Stimulated activated CD8-positive, alpha-beta memory T cell treated with anti-CD3 and anti-CD28 coated beads, Interleukin-15, amount 100 ng/mL, for 1 hour (primary cell): ENCODE measurements around the gene ZNF451.
A peak's percentile ranks its signal among the peaks of the same experiment; 100 is the strongest.

Source experiments
- DNase-seq: peaks from one replicate; pipeline ENCODE4 v3.0.0-alpha.2; 2020; ENCODE audit warnings: low read depth

Gene ZNF451

DNA sequence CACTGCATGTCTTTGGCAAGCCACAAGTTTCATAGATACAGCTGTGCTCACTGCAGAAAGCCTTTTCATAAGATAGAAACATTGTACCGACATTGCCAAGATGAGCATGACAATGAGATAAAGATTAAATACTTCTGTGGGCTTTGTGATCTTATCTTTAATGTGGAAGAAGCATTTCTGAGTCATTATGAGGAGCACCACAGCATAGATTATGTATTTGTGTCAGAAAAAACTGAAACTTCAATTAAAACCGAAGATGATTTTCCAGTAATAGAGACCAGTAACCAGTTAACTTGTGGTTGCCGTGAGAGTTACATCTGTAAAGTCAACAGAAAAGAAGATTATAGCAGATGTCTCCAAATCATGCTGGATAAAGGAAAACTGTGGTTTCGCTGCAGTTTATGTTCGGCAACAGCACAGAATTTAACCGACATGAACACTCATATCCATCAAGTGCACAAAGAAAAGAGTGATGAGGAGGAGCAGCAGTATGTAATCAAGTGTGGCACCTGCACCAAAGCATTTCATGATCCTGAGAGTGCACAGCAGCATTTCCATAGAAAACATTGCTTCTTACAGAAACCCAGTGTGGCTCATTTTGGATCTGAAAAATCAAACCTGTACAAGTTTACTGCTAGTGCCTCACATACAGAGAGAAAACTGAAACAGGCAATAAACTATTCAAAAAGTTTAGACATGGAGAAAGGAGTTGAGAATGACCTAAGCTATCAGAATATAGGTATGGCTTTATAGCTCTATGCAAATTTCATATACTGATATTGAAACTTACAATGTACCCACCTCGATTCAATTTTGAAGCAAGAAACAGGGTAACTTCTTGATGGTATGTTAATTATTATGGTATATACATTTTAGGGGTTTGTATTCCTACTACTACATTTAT, 58.2 kb downstream of the ZNF451 start:
- no peak for DNase-seq

DNA sequence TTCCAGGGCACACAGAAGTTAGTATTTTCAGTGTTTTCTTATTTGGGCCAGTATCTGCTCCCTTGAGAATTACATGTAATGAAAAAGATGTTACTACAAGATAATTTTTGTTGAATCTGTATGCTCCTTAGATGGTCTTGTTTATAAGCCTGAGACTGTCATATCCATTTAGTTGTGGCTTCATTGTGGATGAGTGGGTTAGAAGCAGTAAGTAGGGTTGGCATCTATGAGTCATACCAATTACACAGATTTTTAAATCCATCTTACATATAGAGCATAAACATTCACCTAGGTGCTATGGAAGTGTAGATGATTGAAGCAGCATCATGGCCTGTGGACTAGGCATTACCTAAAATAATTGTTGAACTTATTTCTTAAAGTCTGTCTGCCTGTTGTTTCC, 68.7 kb downstream of the ZNF451 start:
- no peak for DNase-seq

DNA sequence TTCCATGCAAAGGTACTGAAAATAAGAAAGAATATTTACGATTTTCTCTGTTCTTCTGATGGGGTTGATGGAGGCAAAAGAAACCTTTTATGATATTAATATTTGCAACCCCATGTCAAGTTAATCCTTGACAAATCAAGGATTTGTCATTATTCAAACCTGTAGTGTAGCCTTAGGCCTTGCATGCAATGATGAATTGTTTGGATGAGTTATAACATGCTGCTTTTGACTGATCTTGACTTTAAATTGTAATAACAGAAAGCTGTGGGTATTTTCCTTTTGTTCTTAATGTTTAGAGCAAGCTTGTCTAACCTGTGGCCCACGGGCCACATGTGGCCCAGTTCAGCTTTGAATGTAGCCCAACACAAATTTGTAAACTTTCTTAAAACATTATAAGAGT, 69.1 kb downstream of the ZNF451 start:
- DNase-seq = no peak

DNA sequence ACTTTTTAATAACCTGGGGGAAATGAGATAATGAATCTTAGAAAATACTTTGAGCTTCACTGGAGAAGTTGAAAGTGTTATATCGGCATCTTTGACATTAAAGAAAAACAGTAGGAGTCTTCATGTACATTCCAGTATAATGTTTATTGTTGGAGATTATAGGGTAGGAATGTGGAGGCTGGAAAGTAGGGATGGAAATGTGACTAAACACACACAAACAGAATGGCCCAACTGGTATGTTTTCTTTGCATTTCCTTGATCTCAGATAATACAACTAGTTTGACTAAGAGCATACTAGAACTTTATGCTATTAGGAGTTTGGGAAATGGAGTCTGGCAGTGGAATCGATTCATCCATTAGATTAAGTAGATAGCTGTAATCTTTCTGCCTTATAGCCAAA, 72.0 kb downstream of the ZNF451 start:
- no peak for DNase-seq

DNA sequence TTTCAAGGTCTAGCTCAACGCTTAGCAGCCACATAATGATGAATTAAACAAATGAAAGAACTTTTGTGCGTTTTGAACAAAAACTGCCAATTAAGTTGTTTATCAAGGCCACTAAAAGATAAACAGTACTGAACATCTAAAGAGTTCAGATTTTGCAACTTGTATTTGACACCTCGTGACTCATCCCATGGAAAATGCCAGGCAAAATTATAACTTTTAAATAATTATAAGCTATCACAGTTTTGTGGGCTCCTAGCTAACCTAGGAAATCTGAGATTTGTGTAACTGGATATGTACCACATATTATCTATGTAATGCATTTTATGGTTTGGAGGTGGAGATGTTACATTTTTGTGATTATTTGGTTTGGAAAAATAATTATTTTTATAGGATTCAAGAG, 72.5 kb downstream of the ZNF451 start:
- no peak for DNase-seq

DNA sequence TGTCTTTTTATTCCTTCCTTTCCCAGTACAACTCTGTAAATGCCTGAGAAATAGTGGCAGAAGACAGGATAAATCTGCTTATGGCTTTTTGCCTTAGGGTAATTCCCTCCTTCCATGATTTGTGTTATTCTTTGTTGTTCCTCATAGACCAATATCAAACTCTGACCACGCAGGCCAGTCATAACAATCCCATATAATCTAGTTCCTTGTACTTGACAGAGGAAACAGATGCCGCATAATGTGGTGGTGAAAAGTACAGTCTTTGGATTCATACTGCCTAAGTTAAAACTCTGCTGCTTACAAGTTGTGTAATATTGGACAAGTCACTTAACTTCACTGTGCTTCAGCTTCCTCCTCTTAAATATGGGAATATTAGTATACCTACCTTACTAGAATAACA, 74.0 kb downstream of the ZNF451 start:
- DNase-seq = no peak

DNA sequence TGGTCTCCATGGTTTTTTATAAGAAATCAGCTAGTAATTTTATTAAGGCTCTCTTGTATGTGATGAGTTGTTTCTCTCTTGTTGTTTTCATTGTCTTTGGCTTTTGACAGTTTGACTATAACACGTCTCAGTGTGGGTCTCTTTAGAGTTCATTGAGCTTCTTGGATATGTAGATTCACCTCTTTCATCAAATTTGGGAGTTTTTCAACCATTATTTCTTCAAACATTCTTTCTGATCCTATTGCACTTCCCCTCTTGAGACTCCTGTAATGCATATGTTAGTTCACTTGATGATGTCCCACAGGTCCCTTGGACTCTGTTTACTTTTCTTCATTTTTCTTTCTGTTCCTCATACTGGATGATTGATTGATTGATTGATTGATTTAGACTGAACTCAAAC, 75.1 kb downstream of the ZNF451 start:
- DNase-seq = no peak

DNA sequence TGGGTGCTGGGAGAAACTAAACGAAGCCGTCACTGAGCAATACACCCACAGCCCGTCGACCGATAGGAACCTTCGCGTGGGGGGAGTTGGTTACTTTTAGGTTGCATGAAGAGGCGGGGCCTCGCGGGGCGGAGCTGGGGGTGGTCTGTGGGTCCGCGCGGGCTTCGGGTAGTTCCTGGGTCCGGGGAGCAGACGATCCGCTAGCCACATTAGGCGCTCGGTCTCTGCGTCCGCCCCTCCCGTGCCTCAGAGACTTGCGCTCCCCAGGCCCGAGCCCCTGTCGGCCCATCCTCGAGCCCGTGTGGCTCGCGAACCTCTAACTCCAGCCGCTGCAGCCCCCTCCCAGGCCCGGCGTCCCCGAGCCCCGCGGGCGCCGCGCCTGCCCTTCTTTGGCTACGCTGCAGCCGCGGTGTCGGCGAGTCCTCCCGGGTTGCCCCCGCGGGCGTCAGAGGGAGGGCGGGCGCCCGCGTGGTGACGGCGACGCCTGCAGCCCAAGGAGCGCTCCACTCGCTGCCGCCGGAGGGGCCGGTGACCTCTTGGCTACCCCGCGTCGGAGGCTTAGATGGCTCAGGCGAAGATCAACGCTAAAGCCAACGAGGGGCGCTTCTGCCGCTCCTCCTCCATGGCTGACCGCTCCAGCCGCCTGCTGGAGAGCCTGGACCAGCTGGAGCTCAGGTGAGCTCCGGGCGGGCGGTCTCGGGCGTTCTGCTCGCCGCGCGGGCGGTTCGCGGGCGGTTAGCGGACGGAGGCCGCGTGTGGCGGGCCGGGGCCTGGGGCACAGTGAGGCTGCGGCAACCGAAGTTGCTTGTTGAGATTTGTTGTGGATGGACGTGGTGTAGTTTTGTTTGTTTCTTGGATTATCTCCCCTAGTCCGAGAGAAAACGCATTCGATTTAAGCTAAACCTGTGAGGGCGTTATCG, 82.4 kb downstream of the ZNF451 start, which contains the start of gene BAG2:
TSS of gene BAG2 (plus strand) at position 191 of the 920 bp plus-strand sequence. CDS start at position 563, 372 bp downstream.
- DNase-seq = peak; percentile 74

DNA sequence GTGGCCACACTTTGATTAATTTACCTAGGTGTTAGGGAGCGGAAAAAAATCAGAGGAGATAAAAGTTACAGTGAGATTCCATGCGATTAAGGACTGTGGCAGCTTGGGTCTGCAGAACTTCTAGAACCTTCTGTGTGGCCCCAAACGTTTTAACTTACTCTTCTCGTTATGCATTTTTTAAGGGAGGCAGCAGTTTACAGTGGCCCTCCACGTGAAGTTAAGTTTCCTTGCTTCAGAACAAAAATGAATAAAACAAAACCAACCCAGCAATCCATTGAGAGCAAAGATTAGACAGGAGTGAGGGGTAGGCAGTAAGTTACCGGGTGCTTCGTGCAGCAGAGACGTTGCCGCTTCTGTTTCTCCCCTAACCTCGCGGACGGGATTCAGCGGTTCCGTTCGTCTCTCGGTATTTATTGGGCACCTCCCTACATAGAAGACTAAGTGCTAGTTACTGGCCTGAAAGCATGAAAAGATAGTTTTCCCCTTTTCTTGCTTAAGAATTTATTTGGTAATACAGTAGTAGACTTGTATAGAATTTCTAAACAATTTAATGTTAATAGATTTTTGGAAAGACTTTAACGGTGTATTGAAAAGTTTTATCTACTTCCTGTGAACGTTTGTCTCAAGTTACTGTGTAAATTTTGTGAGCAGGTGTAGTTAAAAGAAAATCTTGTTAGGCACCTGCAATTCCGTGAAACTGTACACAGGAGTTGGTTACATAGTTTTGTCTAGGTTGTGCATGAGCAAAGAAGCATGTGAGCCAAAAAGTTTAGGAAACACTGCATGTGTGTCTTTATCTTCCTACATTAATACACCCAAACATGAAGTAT, 83.3 kb downstream of the ZNF451 start:
- no peak for DNase-seq

DNA sequence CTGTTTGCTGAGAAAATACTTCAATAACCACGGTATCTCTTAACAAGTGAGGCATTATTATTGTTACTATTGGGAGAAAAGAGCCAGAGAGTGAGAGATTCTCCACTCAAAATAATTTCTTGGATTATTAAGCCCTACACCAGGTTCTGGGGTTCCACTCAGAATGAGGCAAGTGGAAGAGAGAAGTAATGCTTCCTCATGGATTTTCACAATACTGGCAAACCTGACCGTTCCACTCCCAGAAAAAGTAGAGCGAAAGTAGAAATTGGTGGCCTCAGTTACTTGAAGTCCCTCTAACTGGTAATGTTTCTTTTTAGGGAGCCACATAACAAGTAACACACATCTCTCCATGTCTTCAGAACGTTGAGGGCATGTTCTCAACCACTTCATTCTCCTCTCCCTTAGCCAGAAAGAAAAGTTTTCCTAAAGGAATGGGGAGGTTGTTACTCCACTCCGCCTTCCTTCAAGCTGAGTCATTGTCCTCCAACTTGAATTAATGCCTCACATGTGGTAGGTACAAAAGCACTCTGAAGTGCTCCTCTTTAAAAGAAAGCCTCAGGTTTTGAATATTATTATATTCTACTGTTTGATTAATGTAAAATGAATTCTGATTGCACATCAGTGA, 84.0 kb downstream of the ZNF451 start:
- DNase-seq = no peak

DNA sequence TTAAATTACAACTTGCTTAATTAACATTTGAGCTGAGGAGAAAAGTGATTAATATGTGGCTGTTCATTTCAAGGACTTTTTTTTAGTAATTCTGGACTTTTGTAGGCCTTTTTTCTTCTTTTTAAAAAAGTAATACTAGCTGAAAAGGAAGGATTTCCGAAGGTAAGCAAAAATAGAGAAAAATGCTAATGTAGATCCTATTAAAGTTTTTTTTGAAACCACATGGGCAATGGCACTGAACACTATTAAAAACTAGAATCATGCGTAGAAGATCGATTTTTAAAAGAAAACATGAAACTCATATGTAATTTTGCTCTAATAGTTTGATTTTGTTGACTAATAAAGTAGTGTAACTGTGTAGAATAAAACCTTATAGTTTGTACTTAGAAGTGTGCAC, 84.5 kb downstream of the ZNF451 start:
- no peak for DNase-seq

DNA sequence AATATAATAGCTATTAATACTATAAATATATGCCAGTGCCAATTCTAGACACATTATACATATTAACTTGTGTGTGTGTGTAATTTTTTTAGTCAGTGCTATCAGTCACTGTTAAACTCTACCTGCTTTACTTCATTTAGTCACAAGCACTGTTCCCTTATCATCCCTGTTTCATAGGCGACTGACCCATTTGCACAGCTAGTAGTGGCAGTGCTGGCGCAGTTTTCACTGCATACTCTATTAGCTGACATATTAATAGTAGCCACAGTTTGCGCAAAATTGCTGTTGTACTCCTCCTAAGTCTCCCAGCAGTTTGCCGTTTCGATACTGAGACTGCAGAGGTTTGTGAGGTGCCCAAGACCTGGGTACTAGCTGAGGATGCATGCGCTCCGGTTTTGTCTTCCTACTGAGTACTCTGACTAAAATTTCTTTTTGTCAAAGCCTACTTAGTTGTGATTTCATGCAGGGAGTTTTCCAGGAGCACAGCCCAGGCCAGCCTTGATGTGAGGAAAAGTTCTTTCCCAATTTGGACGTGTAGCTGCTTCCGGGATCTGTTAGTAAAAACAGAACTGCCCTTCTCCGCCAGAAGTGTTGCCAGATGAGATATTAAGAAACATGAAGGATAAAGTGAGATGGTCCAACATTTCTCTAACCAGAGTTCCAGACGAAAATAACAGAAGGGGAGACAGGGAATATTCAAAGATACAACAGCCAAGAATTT, 87.7 kb downstream of the ZNF451 start:
- no peak for DNase-seq

DNA sequence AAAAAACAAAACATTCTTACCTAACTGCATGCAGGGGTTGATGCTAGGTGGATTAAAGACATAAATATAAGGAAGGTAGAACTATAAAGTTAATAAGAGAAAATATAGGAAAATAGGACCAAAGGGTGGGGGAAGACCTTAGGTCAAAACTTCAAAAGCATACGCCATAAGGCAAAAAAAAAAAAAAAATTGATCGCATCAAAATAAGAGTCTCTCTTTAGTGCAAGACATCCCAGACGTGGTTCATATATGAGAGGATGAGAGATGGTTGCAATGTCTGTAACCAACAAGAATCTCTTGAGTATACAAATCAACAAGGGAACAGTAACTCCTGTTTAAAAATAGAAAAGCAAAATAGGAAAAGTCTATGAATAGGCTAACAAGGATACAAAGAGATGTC, 90.6 kb downstream of the ZNF451 start:
- no peak for DNase-seq

DNA sequence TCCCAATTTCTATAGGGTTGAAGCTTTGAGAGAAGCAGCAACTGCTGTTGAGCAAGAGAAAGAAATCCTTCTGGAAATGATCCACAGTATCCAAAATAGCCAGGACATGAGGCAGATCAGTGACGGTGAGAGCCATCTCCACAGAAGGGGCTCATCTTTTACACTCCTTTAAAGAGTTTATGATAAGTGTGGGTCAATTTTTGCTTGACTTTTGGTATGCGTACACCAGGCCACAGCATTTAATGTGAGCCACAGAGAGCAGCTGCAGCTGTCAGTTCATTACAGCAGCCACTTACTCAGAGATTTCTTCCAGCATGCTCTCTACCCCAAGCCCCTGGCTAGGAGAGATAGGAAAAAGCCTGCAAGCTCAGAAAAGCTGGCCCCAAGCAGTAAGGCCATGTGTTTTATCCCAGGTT, 92.0 kb downstream of the ZNF451 start:
- no peak for DNase-seq

DNA sequence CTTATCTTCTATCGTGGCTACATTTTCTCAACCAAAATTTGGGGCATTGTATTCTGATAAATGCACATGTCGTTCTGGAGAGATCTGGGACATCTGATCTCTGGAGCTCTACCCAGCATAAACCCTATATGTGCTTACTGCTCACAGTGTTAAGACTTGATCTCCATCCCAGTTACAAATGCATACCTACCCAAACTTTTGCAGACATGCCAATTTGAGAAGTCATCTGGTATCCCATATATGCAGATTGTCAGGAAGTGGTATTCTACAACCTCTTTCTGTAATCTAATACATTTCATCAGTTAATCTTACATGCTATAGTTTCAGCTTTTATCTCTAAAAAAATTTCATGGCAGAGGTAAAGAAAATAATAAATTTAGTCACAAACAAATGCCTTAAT, 93.3 kb downstream of the ZNF451 start:
- no peak for DNase-seq

DNA sequence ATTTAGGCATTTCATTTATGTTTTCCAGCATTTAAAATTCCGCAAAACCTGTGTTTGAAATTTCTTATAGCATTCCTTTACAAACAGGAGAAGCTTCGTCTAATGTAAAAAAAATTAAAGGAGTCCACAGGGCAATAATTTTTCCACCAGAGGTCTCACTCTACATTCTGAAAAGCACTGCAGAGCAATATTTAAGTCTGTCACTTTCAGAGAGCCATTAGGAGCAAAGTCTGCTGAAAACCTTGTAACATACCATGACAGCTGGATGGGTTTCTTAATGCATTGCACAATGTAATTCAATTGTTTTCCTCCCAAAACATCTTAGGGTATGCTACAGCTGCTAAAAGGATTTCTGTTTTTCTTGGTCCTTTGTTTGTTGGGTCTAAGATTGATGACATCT, 100.2 kb downstream of the ZNF451 start:
- DNase-seq = no peak

DNA sequence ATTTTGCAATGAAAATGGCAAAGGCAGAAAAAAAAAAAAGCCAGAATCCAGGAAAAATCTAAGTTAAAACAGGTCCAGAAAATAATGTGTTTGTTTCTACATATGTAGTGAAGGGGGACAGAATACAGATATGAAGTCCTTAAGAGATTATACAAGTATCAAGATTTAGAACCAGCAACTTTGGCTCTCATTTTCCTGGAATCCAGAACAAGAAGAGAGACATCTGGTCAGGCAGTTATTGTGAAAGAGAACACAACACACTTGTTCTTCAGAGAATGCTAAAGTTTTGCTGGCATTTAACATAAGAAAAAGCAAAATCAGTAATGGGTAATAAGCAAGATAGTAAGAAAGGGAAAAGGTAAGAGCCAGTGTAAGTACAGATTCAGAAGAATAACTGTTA, 103.2 kb downstream of the ZNF451 start:
- DNase-seq = no peak

DNA sequence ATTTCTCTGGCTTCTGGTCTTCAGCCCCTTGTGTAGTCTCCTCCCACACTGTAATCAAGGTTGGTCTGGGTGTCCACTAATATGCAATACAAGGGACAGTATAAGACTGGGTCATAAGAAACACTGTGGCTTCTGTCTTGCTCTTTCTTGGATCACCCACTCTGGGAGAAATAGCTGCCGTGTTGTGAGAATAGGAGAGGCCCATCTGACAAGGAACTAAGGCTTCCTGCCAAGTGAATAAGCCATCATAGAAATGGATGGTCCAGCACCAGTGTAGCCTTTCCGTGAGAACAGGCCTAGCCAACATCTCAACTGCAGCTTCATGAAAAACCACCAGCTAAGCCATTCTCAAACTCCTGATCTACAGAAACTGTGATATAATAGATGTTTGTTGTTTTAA, 105.5 kb downstream of the ZNF451 start:
- no peak for DNase-seq

DNA sequence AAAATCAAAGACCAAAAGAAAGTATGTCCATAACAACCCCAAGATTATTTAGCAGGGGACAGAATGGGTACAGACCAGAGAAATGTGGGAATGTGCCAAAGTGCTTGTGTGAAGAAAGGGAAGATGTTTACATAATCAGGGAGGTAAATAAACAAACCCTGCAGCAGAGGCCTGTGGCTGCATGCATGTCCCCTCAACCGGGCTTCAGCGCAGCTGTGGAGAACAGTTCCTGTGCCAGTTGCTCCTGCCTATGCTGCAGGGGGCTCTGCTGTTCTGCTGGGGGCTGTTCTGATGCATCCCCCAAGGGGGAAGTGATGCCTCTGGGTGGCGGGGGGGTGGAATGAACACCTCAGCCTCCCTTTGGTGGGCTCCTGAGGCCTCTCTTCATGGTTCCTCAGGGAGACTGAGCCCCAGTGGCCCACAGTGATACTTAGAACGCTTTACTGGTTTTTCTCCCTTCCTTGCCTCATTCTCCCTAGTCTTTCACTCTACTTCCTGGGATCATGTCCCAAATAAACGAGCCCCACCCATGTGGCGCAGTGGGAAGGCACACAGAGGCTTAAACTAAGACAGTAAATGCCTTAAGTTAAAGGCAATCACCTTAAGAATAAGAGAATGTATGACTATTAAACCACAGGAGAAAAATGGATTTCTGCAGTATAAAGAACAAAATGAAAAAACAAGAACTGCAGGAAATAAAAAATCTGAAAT, 109.1 kb downstream of the ZNF451 start:
- DNase-seq = no peak

DNA sequence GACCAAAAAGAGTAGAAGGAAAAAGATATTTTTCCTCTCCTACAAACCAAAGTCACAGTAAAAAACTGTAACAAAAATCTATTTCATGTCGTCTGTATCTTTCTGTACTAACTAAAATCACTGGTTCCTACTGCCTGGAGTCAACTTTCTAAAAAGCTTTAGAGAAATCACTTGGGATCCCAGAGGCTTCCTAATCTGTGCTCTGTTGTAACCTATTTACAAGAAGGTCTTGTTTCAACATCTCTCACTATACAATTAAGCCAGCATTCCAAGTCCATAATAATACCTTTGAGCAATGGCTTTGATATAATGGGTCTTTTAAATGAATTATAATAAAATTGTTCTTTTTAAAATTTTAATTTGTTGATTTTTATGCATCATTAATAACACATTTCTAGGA, 111.7 kb downstream of the ZNF451 start:
- no peak for DNase-seq
